ENCODE measurements around the gene PJA1.

PJA1 gene

GRCh38 chrX:69145714-69146113 lies 19.5 kb downstream of the PJA1 start:
- Histone ChIP-seq H3K4me1 (ENCODE audit: control insufficient read depth, insufficient read depth, low read length) (peaks cover 23% of the 10 kb centered on the region), H3K27me3 (ENCODE audit: control insufficient read depth, insufficient read depth, low read length, poor library complexity, severe bottlenecking) (no peaks in the 10 kb centered on the region), H3K27ac (ENCODE audit: insufficient read depth, low read depth, low read length, poor library complexity, severe bottlenecking) (no peak overlapping the region), H3K9me3 (ENCODE audit: control insufficient read depth, low read length) (no peaks in the 10 kb centered on the region), H3K36me3 (ENCODE audit: control insufficient read depth, insufficient read depth, low read length) (no peaks in the 10 kb centered on the region), H3K4me3 (ENCODE audit: insufficient read depth, low read depth, low read length) (no peak overlapping the region)
- whole genome bisulfite sequencing, 2 experiments: 94 to 99% methylated on average over 5 of the region's 5 CpGs

- Histone ChIP-seq H3K27me3 (ENCODE audit: control insufficient read depth, insufficient read depth, low read length, poor library complexity, severe bottlenecking) (no peaks in the 10 kb centered on the region), H3K27ac (ENCODE audit: insufficient read depth, low read depth, low read length, poor library complexity, severe bottlenecking) (no peak overlapping the region), H3K4me1 (ENCODE audit: control insufficient read depth, insufficient read depth, low read length) (peaks cover 18% of the 10 kb centered on the region), H3K4me3 (ENCODE audit: insufficient read depth, low read depth, low read length) (no peak overlapping the region), H3K9me3 (ENCODE audit: control insufficient read depth, low read length) (no peaks in the 10 kb centered on the region), H3K36me3 (ENCODE audit: control insufficient read depth, insufficient read depth, low read length) (no peaks in the 10 kb centered on the region)
- 62 to 71% methylated on average over 7 of the region's 7 CpGs for WGBS, 2 experiments
Observed at GRCh38 chrX:69144838-69145680, 20.2 kb downstream of the PJA1 start.

- Histone ChIP-seq H3K4me3 (ENCODE audit: insufficient read depth, low read depth, low read length) (no peak overlapping the region), H3K27ac (ENCODE audit: insufficient read depth, low read depth, low read length, poor library complexity, severe bottlenecking) (no peak overlapping the region), H3K9me3 (ENCODE audit: control insufficient read depth, low read length) (no peaks in the 10 kb centered on the region), H3K27me3 (ENCODE audit: control insufficient read depth, insufficient read depth, low read length, poor library complexity, severe bottlenecking) (no peaks in the 10 kb centered on the region), H3K36me3 (ENCODE audit: control insufficient read depth, insufficient read depth, low read length) (no peaks in the 10 kb centered on the region), H3K4me1 (ENCODE audit: control insufficient read depth, insufficient read depth, low read length) (peaks cover 19% of the 10 kb centered on the region)
- WGBS, 2 experiments: 83 to 89% methylated on average over 7 of the region's 7 CpGs
Observed at GRCh38 chrX:69143530-69143929, 21.7 kb downstream of the PJA1 start.

GRCh38 chrX:69142788-69143469 lies 22.3 kb downstream of the PJA1 start:
- H3K36me3 ChIP-seq (ENCODE audit: control insufficient read depth, insufficient read depth, low read length): no peaks in the 10 kb centered on the region
- WGBS, 2 experiments: 47 to 50% methylated on average over 10 to 12 of the region's 12 CpGs
- H3K9me3 ChIP-seq (ENCODE audit: control insufficient read depth, low read length): no peaks in the 10 kb centered on the region
- no peaks in the 10 kb centered on the region for H3K27me3 ChIP-seq (ENCODE audit: control insufficient read depth, insufficient read depth, low read length, poor library complexity, severe bottlenecking)
- no peak overlapping the region for H3K27ac ChIP-seq (ENCODE audit: insufficient read depth, low read depth, low read length, poor library complexity, severe bottlenecking)
- H3K4me1 ChIP-seq (ENCODE audit: control insufficient read depth, insufficient read depth, low read length): peaks cover 20% of the 10 kb centered on the region
- H3K4me3 ChIP-seq (ENCODE audit: insufficient read depth, low read depth, low read length): no peak overlapping the region

- Histone ChIP-seq H3K9me3 (ENCODE audit: control insufficient read depth, low read length) (no peaks in the 10 kb centered on the region), H3K4me3 (ENCODE audit: insufficient read depth, low read depth, low read length) (no peak overlapping the region), H3K27ac (ENCODE audit: insufficient read depth, low read depth, low read length, poor library complexity, severe bottlenecking) (no peak overlapping the region), H3K4me1 (ENCODE audit: control insufficient read depth, insufficient read depth, low read length) (peaks cover 28% of the 10 kb centered on the region), H3K36me3 (ENCODE audit: control insufficient read depth, insufficient read depth, low read length) (no peaks in the 10 kb centered on the region), H3K27me3 (ENCODE audit: control insufficient read depth, insufficient read depth, low read length, poor library complexity, severe bottlenecking) (no peaks in the 10 kb centered on the region)
- 95 to 98% methylated on average over 5 of the region's 5 CpGs for WGBS, 2 experiments
Observed at GRCh38 chrX:69140837-69141236, 24.4 kb downstream of the PJA1 start.

GRCh38 chrX:69139516-69139915 lies 25.7 kb downstream of the PJA1 start:
- Histone ChIP-seq H3K36me3 (ENCODE audit: control insufficient read depth, insufficient read depth, low read length) (no peaks in the 10 kb centered on the region), H3K4me3 (ENCODE audit: insufficient read depth, low read depth, low read length) (no peak overlapping the region), H3K4me1 (ENCODE audit: control insufficient read depth, insufficient read depth, low read length) (peaks cover 22% of the 10 kb centered on the region), H3K9me3 (ENCODE audit: control insufficient read depth, low read length) (no peaks in the 10 kb centered on the region), H3K27me3 (ENCODE audit: control insufficient read depth, insufficient read depth, low read length, poor library complexity, severe bottlenecking) (no peaks in the 10 kb centered on the region), H3K27ac (ENCODE audit: insufficient read depth, low read depth, low read length, poor library complexity, severe bottlenecking) (no peak overlapping the region)
- WGBS, 2 experiments: 74 to 79% methylated on average over 10 of the region's 10 CpGs

- H3K27ac ChIP-seq (ENCODE audit: insufficient read depth, low read depth, low read length, poor library complexity, severe bottlenecking): no peak overlapping the region
- no peaks in the 10 kb centered on the region for H3K27me3 ChIP-seq (ENCODE audit: control insufficient read depth, insufficient read depth, low read length, poor library complexity, severe bottlenecking)
- H3K4me1 ChIP-seq (ENCODE audit: control insufficient read depth, insufficient read depth, low read length): peaks cover 19% of the 10 kb centered on the region
- H3K9me3 ChIP-seq (ENCODE audit: control insufficient read depth, low read length): no peaks in the 10 kb centered on the region
- WGBS, 2 experiments: 69 to 70% methylated on average over 2 to 3 of the region's 3 CpGs
- H3K4me3 ChIP-seq (ENCODE audit: insufficient read depth, low read depth, low read length): no peak overlapping the region
- H3K36me3 ChIP-seq (ENCODE audit: control insufficient read depth, insufficient read depth, low read length): no peaks in the 10 kb centered on the region
Observed at GRCh38 chrX:69138512-69138911, 26.7 kb downstream of the PJA1 start.

- H3K36me3 ChIP-seq (ENCODE audit: control insufficient read depth, insufficient read depth, low read length): no peaks in the 10 kb centered on the region
- H3K27me3 ChIP-seq (ENCODE audit: control insufficient read depth, insufficient read depth, low read length, poor library complexity, severe bottlenecking): no peaks in the 10 kb centered on the region
- H3K27ac ChIP-seq (ENCODE audit: insufficient read depth, low read depth, low read length, poor library complexity, severe bottlenecking): no peak overlapping the region
- H3K9me3 ChIP-seq (ENCODE audit: control insufficient read depth, low read length): no peaks in the 10 kb centered on the region
- no peak overlapping the region for H3K4me3 ChIP-seq (ENCODE audit: insufficient read depth, low read depth, low read length)
- WGBS, 2 experiments: 70 to 74% methylated on average over 1 to 2 of the region's 2 CpGs
- peaks cover 20% of the 10 kb centered on the region for H3K4me1 ChIP-seq (ENCODE audit: control insufficient read depth, insufficient read depth, low read length)
Observed at GRCh38 chrX:69138118-69138390, 27.2 kb downstream of the PJA1 start.

GRCh38 chrX:69137371-69138117 lies 27.7 kb downstream of the PJA1 start:
- Histone ChIP-seq H3K4me3 (ENCODE audit: insufficient read depth, low read depth, low read length) (no peak overlapping the region), H3K27ac (ENCODE audit: insufficient read depth, low read depth, low read length, poor library complexity, severe bottlenecking) (peak overlapping the region; percentile 93), H3K36me3 (ENCODE audit: control insufficient read depth, insufficient read depth, low read length) (no peaks in the 10 kb centered on the region), H3K9me3 (ENCODE audit: control insufficient read depth, low read length) (no peaks in the 10 kb centered on the region), H3K27me3 (ENCODE audit: control insufficient read depth, insufficient read depth, low read length, poor library complexity, severe bottlenecking) (no peaks in the 10 kb centered on the region), H3K4me1 (ENCODE audit: control insufficient read depth, insufficient read depth, low read length) (peaks cover 25% of the 10 kb centered on the region)
- 9 to 11% methylated on average over 11 of the region's 11 CpGs for whole genome bisulfite sequencing, 2 experiments

Data from ectodermal cell (in vitro differentiated cells).